Neural progenitor cell (in vitro differentiated cells): ENCODE data around the gene VTN. TPM values are rescaled to one million over a fixed set of nuclear protein-coding genes. Genes with fewer than 3 reads are reported as not detected.

Experiments used
- DNase-seq: peaks from one replicate; pipeline ENCODE4 v3.0.0-alpha.2; 2016; ENCODE audit warnings: low spot score
- H2AFZ ChIP-seq: fragments of 200-600 bp; sonication (generic); replicated peaks from 2 replicates; pipeline ENCODE4 v1.6.1; 2016; ENCODE audit warnings: antibody characterized with exemption
- H3F3A ChIP-seq: fragments of 200-600 bp; sonication (generic); 2 replicates; pipeline ENCODE4 v1.6.1; 2016; ENCODE audit warnings: antibody characterized with exemption, low read depth
- H3K27ac ChIP-seq: fragments of 200-600 bp; sonication (generic); 2 replicates; pipeline ENCODE4 v1.5.1; 2016; ENCODE audit warnings: mild to moderate bottlenecking
- H3K27me3 ChIP-seq: fragments of 200-600 bp; sonication (generic); 2 replicates; pipeline ENCODE4 v1.6.1; 2016; ENCODE audit warnings: mild to moderate bottlenecking, moderate library complexity
- H3K36me3 ChIP-seq: fragments of 200-600 bp; sonication (generic); 2 replicates; pipeline ENCODE4 v1.5.1; 2016
- H3K4me1 ChIP-seq: fragments of 200-600 bp; sonication (generic); 2 replicates; pipeline ENCODE4 v1.6.1; 2016; ENCODE audit warnings: mixed run types
- H3K4me2 ChIP-seq: fragments of 200-600 bp; sonication (generic); 2 replicates; pipeline ENCODE4 v1.6.1; 2016
- H3K4me3 ChIP-seq: fragments of 200-600 bp; sonication (generic); 2 replicates; pipeline ENCODE4 v1.5.1; 2016
- H3K79me2 ChIP-seq: fragments of 200-600 bp; sonication (generic); 2 replicates; pipeline ENCODE4 v1.6.1; 2016; ENCODE audit warnings: low read depth
- H3K9ac ChIP-seq: fragments of 200-600 bp; sonication (generic); 2 replicates; pipeline ENCODE4 v1.6.1; 2016
- H3K9me3 ChIP-seq: fragments of 200-600 bp; sonication (generic); 2 replicates; pipeline ENCODE4 v1.5.1; 2016; ENCODE audit warnings: low read depth
- H4K20me1 ChIP-seq: fragments of 200-600 bp; sonication (generic); 2 replicates; pipeline ENCODE4 v1.6.1; 2016; ENCODE audit warnings: low read depth
- H3K27ac Mint-ChIP-seq: 3 replicates; pipeline ENCODE4 v1.8.0; 2021; ENCODE audit warnings: mixed read lengths
- H3K27me3 Mint-ChIP-seq: 2 replicates; pipeline ENCODE4 v1.8.0; 2022; ENCODE audit warnings: low read depth, mild to moderate bottlenecking, inconsistent platforms, moderate library complexity, mixed read lengths; ENCODE audit not compliant: insufficient read depth
- H3K36me3 Mint-ChIP-seq: 3 replicates; pipeline ENCODE4 v1.8.0; 2021; ENCODE audit warnings: mixed read lengths
- H3K4me1 Mint-ChIP-seq: 3 replicates; pipeline ENCODE4 v1.8.0; 2021; ENCODE audit warnings: mixed read lengths
- H3K4me3 Mint-ChIP-seq: 3 replicates; pipeline ENCODE4 v1.8.0; 2021; ENCODE audit warnings: mild to moderate bottlenecking, moderate library complexity, mixed read lengths
- H3K9me3 Mint-ChIP-seq: 3 replicates; pipeline ENCODE4 v1.8.0; 2020; ENCODE audit warnings: mixed read lengths
- CTCF ChIP-seq: fragments of 200-600 bp; sonication (generic); IDR thresholded peaks from 2 replicates; pipeline ENCODE4 v1.5.1; 2017; ENCODE audit warnings: antibody characterized with exemption, mild to moderate bottlenecking
- EZH2 ChIP-seq: fragments of 200-600 bp; sonication (generic); IDR thresholded peaks from 2 replicates; pipeline ENCODE4 v1.6.1; 2017; ENCODE audit warnings: antibody characterized with exemption, mild to moderate bottlenecking, moderate library complexity
- EZH2phosphoT487 ChIP-seq: fragments of 200-600 bp; sonication (generic); IDR thresholded peaks from 2 replicates; pipeline ENCODE4 v1.6.1; 2017; ENCODE audit warnings: antibody characterized with exemption
- total RNA-seq: library from RNA; depleted of rRNA; stranded (reverse); fragments of >200 nt; gene quantifications from 2 replicates; pipeline ENCODE4 v1.2.3, GENCODE V29; 2015; ENCODE audit warnings: low replicate concordance

Gene VTN
- total RNA-seq, 1 donor from 2014 or later = 1.2 TPM

- H4K20me1 ChIP-seq = no peaks in the 10 kb centered on the region
- peak overlapping the region; percentile 54 for H3K4me3 Mint-ChIP-seq
- no peaks in the 10 kb centered on the region for H3K9me3 ChIP-seq
- H3K9me3 Mint-ChIP-seq = no peaks in the 10 kb centered on the region
- no peak overlapping the region for H3K4me2 ChIP-seq
- H3K79me2 ChIP-seq = no peaks in the 10 kb centered on the region
- no peak overlapping the region for H3K4me3 ChIP-seq
- H3K27ac ChIP-seq = no peak overlapping the region
- DNase-seq = no peak
- no peaks in the 10 kb centered on the region for H3K4me1 ChIP-seq
- peaks cover 12% of the 10 kb centered on the region for H3K27me3 Mint-ChIP-seq
- H3K27ac Mint-ChIP-seq = peak overlapping the region; percentile 64
- peaks cover 13% of the 10 kb centered on the region for H3K4me1 Mint-ChIP-seq
- H2AFZ ChIP-seq = no peak overlapping the region
- H3K9ac ChIP-seq = no peak overlapping the region
- peaks cover 14% of the 10 kb centered on the region for H3K36me3 Mint-ChIP-seq
- H3F3A ChIP-seq = no peaks in the 10 kb centered on the region
- H3K27me3 ChIP-seq = peaks cover 33% of the 10 kb centered on the region
- TF ChIP-seq EZH2 = no peak
- TF ChIP-seq EZH2phosphoT487 = no peak
- TF ChIP-seq CTCF = no peak
- H3K36me3 ChIP-seq = no peaks in the 10 kb centered on the region
Observed at GRCh38 chr17:28398280-28398981, 28.3 kb upstream of the VTN start.

GRCh38 chr17:28397687-28398279 is 27.7 kb upstream of the VTN start:
- H3K36me3 Mint-ChIP-seq = peaks cover 14% of the 10 kb centered on the region
- no peak overlapping the region for H3K4me3 Mint-ChIP-seq
- Histone ChIP-seq H3K4me1 (no peaks in the 10 kb centered on the region), H3K27me3 (peaks cover 26% of the 10 kb centered on the region), H3K27ac (no peak overlapping the region), H2AFZ (no peak overlapping the region), H3K36me3 (no peaks in the 10 kb centered on the region), H3K4me2 (no peak overlapping the region), H3K9me3 (no peaks in the 10 kb centered on the region), H3K79me2 (no peaks in the 10 kb centered on the region), H4K20me1 (no peaks in the 10 kb centered on the region), H3F3A (no peaks in the 10 kb centered on the region), H3K4me3 (no peak overlapping the region), H3K9ac (no peak overlapping the region)
- no peaks in the 10 kb centered on the region for H3K9me3 Mint-ChIP-seq
- peaks cover 13% of the 10 kb centered on the region for H3K4me1 Mint-ChIP-seq
- H3K27ac Mint-ChIP-seq = peak overlapping the region; percentile 64
- no peak for DNase-seq
- TF ChIP-seq EZH2 = no peak
- no peak for TF ChIP-seq EZH2phosphoT487
- TF ChIP-seq CTCF = no peak
- peaks cover 12% of the 10 kb centered on the region for H3K27me3 Mint-ChIP-seq

GRCh38 chr17:28397275-28397674 is 27.2 kb upstream of the VTN start:
- Histone ChIP-seq H3K4me3 (no peak overlapping the region), H3K36me3 (no peaks in the 10 kb centered on the region), H3F3A (no peaks in the 10 kb centered on the region), H3K4me1 (no peaks in the 10 kb centered on the region), H3K79me2 (no peaks in the 10 kb centered on the region), H3K9me3 (no peaks in the 10 kb centered on the region), H2AFZ (no peak overlapping the region), H3K9ac (no peak overlapping the region), H3K27me3 (peaks cover 21% of the 10 kb centered on the region), H4K20me1 (no peaks in the 10 kb centered on the region), H3K27ac (no peak overlapping the region), H3K4me2 (no peak overlapping the region)
- Mint-ChIP-seq H3K27me3 (peaks cover 12% of the 10 kb centered on the region), H3K9me3 (no peaks in the 10 kb centered on the region), H3K27ac (peak overlapping the region; percentile 69), H3K4me3 (no peak overlapping the region), H3K36me3 (peaks cover 14% of the 10 kb centered on the region), H3K4me1 (peaks cover 13% of the 10 kb centered on the region)
- TF ChIP-seq CTCF = no peak
- TF ChIP-seq EZH2 = no peak
- no peak for TF ChIP-seq EZH2phosphoT487
- no peak for DNase-seq
